ENCODE measurements around the gene RAET1G. TPM values are rescaled to one million over a fixed set of nuclear protein-coding genes. Genes with fewer than 3 reads are reported as not detected.
"Not testable (repeated sequence)": the region's sequence is repeated elsewhere in the genome, so short reads cannot be mapped to it uniquely, and the experiment has no call there.

The RAET1G gene
- total and polyA plus RNA-seq, 2 donors (not counting 1 experiment from before 2014, with no cell fraction given): not detected

DNA sequence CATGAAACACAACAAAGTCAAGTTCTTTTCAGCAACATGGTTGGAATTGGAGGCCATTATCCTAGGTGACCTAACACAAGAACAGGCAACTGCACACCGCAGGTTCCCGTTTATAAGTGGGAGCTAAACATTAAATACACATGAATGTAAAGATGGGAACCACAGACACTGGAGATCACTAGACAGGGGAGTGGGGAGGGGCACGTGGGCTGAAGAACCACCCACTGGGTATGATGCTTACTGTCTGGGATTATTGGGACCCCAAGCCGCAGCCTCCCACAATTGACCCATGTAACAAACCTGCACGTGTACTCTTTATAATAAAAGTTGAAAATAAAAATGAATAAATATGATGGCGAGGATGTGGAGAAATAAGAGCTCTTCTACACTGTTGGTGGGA, 8.6 kb upstream of the RAET1G start:
- no peak for DNase-seq
- Histone ChIP-seq H3K4me2 (replicated peaks; ENCODE audit: low read depth, low read length, poor library complexity, severe bottlenecking) (no peak overlapping the region), H3K79me2 (ENCODE audit: control insufficient read depth, insufficient read depth, low read length) (no peaks in the 10 kb centered on the region), H3K9me3 (ENCODE audit: control extremely low read depth in 1 of 3, control insufficient read depth in 2 of 3, insufficient read depth in 1 of 3, low read length in 2 of 3) (peaks cover 0 to 4% (median 0%) of the 10 kb centered on the region in 3 donors), H3K27ac (ENCODE audit: low read length in 2 of 2) (no peak overlapping the region), H3K9ac (ENCODE audit: low read length) (no peak overlapping the region), H3K36me3 (replicated peaks in 1 of 2; ENCODE audit: control extremely low read depth in 1 of 2, control insufficient read depth in 1 of 2, extremely low read depth in 1 of 2, insufficient read depth in 2 of 2, low read length in 1 of 2) (no peaks in the 10 kb centered on the region), H4K20me1 (ENCODE audit: control insufficient read depth, insufficient read depth, low read length, poor library complexity, severe bottlenecking) (no peaks in the 10 kb centered on the region), H2AFZ (ENCODE audit: insufficient read depth, low read depth, low read length, poor library complexity, severe bottlenecking) (no peak overlapping the region), H3K27me3 (replicated peaks in 1 of 4; ENCODE audit: control extremely low read depth in 1 of 4, control insufficient read depth in 3 of 4, insufficient read depth in 4 of 4, low read length in 3 of 4) (peaks cover 0 to 57% (median 54%) of the 10 kb centered on the region in 4 experiments), H3K4me1 (ENCODE audit: control insufficient read depth in 2 of 2, insufficient read depth in 2 of 2, low read length in 2 of 2) (peaks cover under 1 to 12% of the 10 kb centered on the region in 2 donors), H3K4me3 (ENCODE audit: control extremely low read depth in 1 of 5, extremely low read depth in 1 of 5, insufficient read depth in 1 of 5, low read depth in 2 of 5, low read length in 4 of 5) (no peak overlapping the region)
- no CpG with 5 or more reads among the region's 6 CpGs for WGBS (ENCODE audit: insufficient coverage)
- TF ChIP-seq EZH2 (IDR thresholded peaks at IDR 0.05; ENCODE audit: borderline replicate concordance, insufficient read depth, low read depth, low read length, poor library complexity, severe bottlenecking): no peak
- TF ChIP-seq, protein P1, sequence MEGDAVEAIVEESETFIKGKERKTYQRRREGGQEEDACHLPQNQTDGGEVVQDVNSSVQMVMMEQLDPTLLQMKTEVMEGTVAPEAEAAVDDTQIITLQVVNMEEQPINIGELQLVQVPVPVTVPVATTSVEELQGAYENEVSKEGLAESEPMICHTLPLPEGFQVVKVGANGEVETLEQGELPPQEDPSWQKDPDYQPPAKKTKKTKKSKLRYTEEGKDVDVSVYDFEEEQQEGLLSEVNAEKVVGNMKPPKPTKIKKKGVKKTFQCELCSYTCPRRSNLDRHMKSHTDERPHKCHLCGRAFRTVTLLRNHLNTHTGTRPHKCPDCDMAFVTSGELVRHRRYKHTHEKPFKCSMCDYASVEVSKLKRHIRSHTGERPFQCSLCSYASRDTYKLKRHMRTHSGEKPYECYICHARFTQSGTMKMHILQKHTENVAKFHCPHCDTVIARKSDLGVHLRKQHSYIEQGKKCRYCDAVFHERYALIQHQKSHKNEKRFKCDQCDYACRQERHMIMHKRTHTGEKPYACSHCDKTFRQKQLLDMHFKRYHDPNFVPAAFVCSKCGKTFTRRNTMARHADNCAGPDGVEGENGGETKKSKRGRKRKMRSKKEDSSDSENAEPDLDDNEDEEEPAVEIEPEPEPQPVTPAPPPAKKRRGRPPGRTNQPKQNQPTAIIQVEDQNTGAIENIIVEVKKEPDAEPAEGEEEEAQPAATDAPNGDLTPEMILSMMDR (IDR thresholded peaks at IDR 0.05): no peak
- H3K27ac Mint-ChIP-seq: no peak overlapping the region
- H3K27me3 Mint-ChIP-seq: peaks cover 86% of the 10 kb centered on the region
- H3K4me3 Mint-ChIP-seq: no peak overlapping the region
- CTCF ChIA-PET: interaction anchor here (1.1 to 1.4 kb wide), 3 partner anchors 79 to 464 kb away, joined by 5 read pairs; no protein-coding TSS in a partner anchor
- no peaks in the 10 kb centered on the region for H3K4me1 Mint-ChIP-seq
- intact Hi-C loops (cut with micrococcal nuclease): loop anchor here (5.0 kb wide), 1 partner anchor 406 kb away; no protein-coding TSS in a partner anchor
- no peak for ATAC-seq (ENCODE audit: low read depth)
- POLR2A ChIA-PET: no interaction called here
- no peaks in the 10 kb centered on the region for H3K9me3 Mint-ChIP-seq (ENCODE audit: insufficient read depth)

DNA sequence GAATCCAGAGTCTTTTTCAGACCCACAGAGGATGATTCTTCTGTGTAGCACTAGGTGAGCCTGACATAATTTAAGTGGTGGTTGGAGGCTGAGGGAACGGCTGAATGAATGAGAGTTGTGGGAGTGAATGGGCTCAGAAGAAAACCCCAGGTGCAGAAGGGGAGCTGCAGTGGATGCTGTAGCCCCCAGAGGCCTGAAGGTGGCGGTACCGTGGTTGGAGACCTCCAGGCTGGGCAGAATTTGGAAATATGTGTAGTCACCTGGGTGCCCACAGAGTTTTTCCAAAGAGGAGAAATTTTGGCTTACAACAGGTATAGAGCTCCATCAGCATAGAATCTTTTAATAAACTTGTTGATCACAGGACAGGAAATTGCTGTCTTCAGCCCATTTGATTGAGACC, 6.5 kb upstream of the RAET1G start:
- TF ChIP-seq, protein P1 (IDR thresholded peaks at IDR 0.05): peak; percentile 67
- TF ChIP-seq EZH2 (IDR thresholded peaks at IDR 0.05; ENCODE audit: borderline replicate concordance, insufficient read depth, low read depth, low read length, poor library complexity, severe bottlenecking): no peak
- CTCF ChIA-PET: no interaction called here
- DNase-seq (no peak), ATAC-seq (ENCODE audit: low read depth) (no peak)
- intact Hi-C loops (cut with micrococcal nuclease): no loop called here
- no peak overlapping the region for H3K27ac Mint-ChIP-seq
- peaks cover 0 to 61% (median 55%) of the 10 kb centered on the region in 4 experiments for H3K27me3 ChIP-seq (replicated peaks in 1 of 4; ENCODE audit: control extremely low read depth in 1 of 4, control insufficient read depth in 3 of 4, insufficient read depth in 4 of 4, low read length in 3 of 4)
- no peak overlapping the region for H3K4me2 ChIP-seq (replicated peaks; ENCODE audit: low read depth, low read length, poor library complexity, severe bottlenecking)
- no peak overlapping the region for H3K4me3 Mint-ChIP-seq
- peaks cover 0 to 13% (median 0%) of the 10 kb centered on the region in 3 donors for H3K9me3 ChIP-seq (ENCODE audit: control extremely low read depth in 1 of 3, control insufficient read depth in 2 of 3, insufficient read depth in 1 of 3, low read length in 2 of 3)
- no peak overlapping the region for H3K27ac ChIP-seq (ENCODE audit: low read length in 2 of 2)
- H3K9ac ChIP-seq (ENCODE audit: low read length): no peak overlapping the region
- no peaks in the 10 kb centered on the region for H3K9me3 Mint-ChIP-seq (ENCODE audit: insufficient read depth)
- peaks cover 13 to 22% of the 10 kb centered on the region in 2 donors for H3K4me1 ChIP-seq (ENCODE audit: control insufficient read depth in 2 of 2, insufficient read depth in 2 of 2, low read length in 2 of 2)
- no peak overlapping the region for H2AFZ ChIP-seq (ENCODE audit: insufficient read depth, low read depth, low read length, poor library complexity, severe bottlenecking)
- H3K36me3 ChIP-seq (replicated peaks in 1 of 2; ENCODE audit: control extremely low read depth in 1 of 2, control insufficient read depth in 1 of 2, extremely low read depth in 1 of 2, insufficient read depth in 2 of 2, low read length in 1 of 2): no peaks in the 10 kb centered on the region
- peaks cover 81% of the 10 kb centered on the region for H3K27me3 Mint-ChIP-seq
- POLR2A ChIA-PET: no interaction called here
- no peaks in the 10 kb centered on the region for H4K20me1 ChIP-seq (ENCODE audit: control insufficient read depth, insufficient read depth, low read length, poor library complexity, severe bottlenecking)
- WGBS (ENCODE audit: insufficient coverage): 23% methylated on average over 2 of the region's 3 CpGs
- H3K4me1 Mint-ChIP-seq: peaks cover 13% of the 10 kb centered on the region
- H3K79me2 ChIP-seq (ENCODE audit: control insufficient read depth, insufficient read depth, low read length): no peaks in the 10 kb centered on the region
- no peak overlapping the region for H3K4me3 ChIP-seq (ENCODE audit: control extremely low read depth in 1 of 5, extremely low read depth in 1 of 5, insufficient read depth in 1 of 5, low read depth in 2 of 5, low read length in 4 of 5)

DNA sequence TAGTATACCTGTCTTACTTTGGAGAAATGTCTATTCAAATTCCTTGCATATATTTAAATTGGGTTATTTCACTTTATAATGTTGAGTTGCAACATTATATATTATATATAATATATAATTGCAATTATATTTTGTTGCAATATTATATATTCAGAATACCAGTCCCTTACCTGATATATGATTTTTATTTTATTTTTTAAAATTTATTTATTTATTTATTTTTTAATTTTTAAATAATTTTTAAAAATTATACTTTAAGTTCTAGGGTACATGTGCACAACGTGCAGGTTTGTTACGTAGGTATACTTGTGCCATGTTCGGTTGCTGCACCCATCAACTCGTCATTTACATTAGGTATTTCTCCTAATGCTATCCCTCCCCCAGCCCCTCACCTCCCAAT, 4.1 kb upstream of the RAET1G start:
- Histone ChIP-seq H3K4me1 (ENCODE audit: control insufficient read depth in 2 of 2, insufficient read depth in 2 of 2, low read length in 2 of 2) (peaks cover 29 to 37% of the 10 kb centered on the region in 2 donors), H3K9me3 (ENCODE audit: control extremely low read depth in 1 of 3, control insufficient read depth in 2 of 3, insufficient read depth in 1 of 3, low read length in 2 of 3) (peaks cover 0 to 31% (median 0%) of the 10 kb centered on the region in 3 donors), H3K27me3 (replicated peaks in 1 of 4; ENCODE audit: control extremely low read depth in 1 of 4, control insufficient read depth in 3 of 4, insufficient read depth in 4 of 4, low read length in 3 of 4) (peaks cover 0 to 68% (median 60%) of the 10 kb centered on the region in 4 experiments)
- WGBS (ENCODE audit: insufficient coverage): no CpG with 5 or more reads among the region's 4 CpGs
- H4K20me1 ChIP-seq (ENCODE audit: control insufficient read depth, insufficient read depth, low read length, poor library complexity, severe bottlenecking); H2AFZ ChIP-seq (ENCODE audit: insufficient read depth, low read depth, low read length, poor library complexity, severe bottlenecking); H3K27ac Mint-ChIP-seq; POLR2A ChIA-PET; DNase-seq; H3K9me3 Mint-ChIP-seq (ENCODE audit: insufficient read depth); ATAC-seq (ENCODE audit: low read depth); H3K27ac ChIP-seq (ENCODE audit: low read length in 2 of 2); H3K4me2 ChIP-seq (replicated peaks; ENCODE audit: low read depth, low read length, poor library complexity, severe bottlenecking); H3K36me3 ChIP-seq (replicated peaks in 1 of 2; ENCODE audit: control extremely low read depth in 1 of 2, control insufficient read depth in 1 of 2, extremely low read depth in 1 of 2, insufficient read depth in 2 of 2, low read length in 1 of 2); intact Hi-C loops (cut with micrococcal nuclease); H3K4me3 Mint-ChIP-seq; H3K9ac ChIP-seq (ENCODE audit: low read length); H3K79me2 ChIP-seq (ENCODE audit: control insufficient read depth, insufficient read depth, low read length); H3K4me3 ChIP-seq (ENCODE audit: control extremely low read depth in 1 of 5, extremely low read depth in 1 of 5, insufficient read depth in 1 of 5, low read depth in 2 of 5, low read length in 4 of 5): not testable (repeated sequence)
- CTCF ChIA-PET: interaction anchor here (0.7 kb wide), 1 partner anchor 95 kb away, joined by 3 read pairs; no protein-coding TSS in a partner anchor
- H3K27me3 Mint-ChIP-seq: peaks cover 85% of the 10 kb centered on the region
- H3K4me1 Mint-ChIP-seq: peaks cover 33% of the 10 kb centered on the region

Data from B cell (primary cell).